KMS-11 (cell line): Measurements from ENCODE around the gene CD6.

Experiments
- H2AFZ ChIP-seq: fragments of 200-600 bp; sonication (generic); 2 replicates; pipeline ENCODE4 v1.6.1; 2016; ENCODE audit warnings: antibody characterized with exemption, mixed run types, low read depth
- H3K27ac ChIP-seq: fragments of 200-600 bp; sonication (generic); 2 replicates; pipeline ENCODE4 v1.6.1; 2016; ENCODE audit warnings: mild to moderate bottlenecking, mixed run types
- H3K27me3 ChIP-seq: fragments of 200-600 bp; sonication (generic); 2 replicates; pipeline ENCODE4 v1.6.1; 2017; ENCODE audit warnings: mild to moderate bottlenecking, low read depth, mixed run types, moderate library complexity; ENCODE audit not compliant: insufficient read depth
- H3K36me3 ChIP-seq: fragments of 200-600 bp; sonication (generic); 2 replicates; pipeline ENCODE4 v1.6.1; 2017; ENCODE audit warnings: mild to moderate bottlenecking, mixed run types; ENCODE audit not compliant: insufficient read depth
- H3K4me1 ChIP-seq: fragments of 200-600 bp; sonication (generic); 2 replicates; pipeline ENCODE4 v1.6.1; 2016; ENCODE audit warnings: mild to moderate bottlenecking, low read depth, mixed run types; ENCODE audit not compliant: poor library complexity, severe bottlenecking
- H3K4me2 ChIP-seq: fragments of 200-600 bp; sonication (generic); 2 replicates; pipeline ENCODE4 v1.7.0; 2016; ENCODE audit warnings: mild to moderate bottlenecking, mixed run types
- H3K4me3 ChIP-seq: fragments of 200-600 bp; sonication (generic); IDR thresholded peaks from 2 replicates; pipeline ENCODE4 v1.6.1; 2017; ENCODE audit warnings: low read depth, low read length, mixed read lengths; ENCODE audit not compliant: insufficient read depth
- H3K79me2 ChIP-seq: fragments of 200-600 bp; sonication (generic); 2 replicates; pipeline ENCODE4 v1.6.1; 2016; ENCODE audit warnings: low read depth, mixed run types; ENCODE audit not compliant: insufficient read depth
- H3K9ac ChIP-seq: fragments of 200-600 bp; sonication (generic); 2 replicates; pipeline ENCODE4 v1.6.1; 2016; ENCODE audit warnings: mild to moderate bottlenecking, mixed run types
- H4K20me1 ChIP-seq: fragments of 200-600 bp; sonication (generic); 2 replicates; pipeline ENCODE4 v1.6.1; 2016; ENCODE audit warnings: mild to moderate bottlenecking, mixed run types; ENCODE audit not compliant: insufficient read depth
- TF ChIP-seq, protein P1 (sequence below): fragments of 200-600 bp; sonication (generic); conservative IDR thresholded peaks from 2 replicates; pipeline ENCODE4 v1.6.1; 2017; ENCODE audit warnings: low read depth, mild to moderate bottlenecking, antibody characterized with exemption, low read length, moderate library complexity, mixed read lengths

The CD6 gene

DNA sequence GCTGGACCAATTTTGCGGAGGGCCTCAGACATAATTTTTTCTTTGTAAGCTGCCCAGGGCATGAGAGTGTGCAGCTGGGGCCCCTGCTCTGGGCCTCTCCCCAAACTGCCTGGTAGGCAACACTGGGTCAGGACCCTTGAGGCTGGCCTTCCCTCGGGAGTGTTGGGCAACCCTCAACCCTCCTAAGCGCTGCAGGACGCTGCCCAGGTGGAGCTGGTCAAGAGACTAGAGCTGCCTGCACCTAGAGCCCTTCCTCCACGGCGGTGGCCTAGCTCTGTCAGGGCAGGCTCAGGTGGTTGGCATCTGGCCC, 47.7 kb upstream of the CD6 start:
- Histone ChIP-seq H3K4me1 (peaks cover 26% of the 10 kb centered on the region), H4K20me1 (no peaks in the 10 kb centered on the region; the same call in 1 of the 2 replicates), H3K27me3 (peaks cover 10% of the 10 kb centered on the region), H3K4me2 (peak overlapping the region; percentile 64), H3K4me3 (no peak overlapping the region), H3K9ac (peak overlapping the region; percentile 31; the same call in 1 of the 2 replicates), H2AFZ (no peak overlapping the region), H3K27ac (no peak overlapping the region), H3K36me3 (no peaks in the 10 kb centered on the region; the same call in 1 of the 2 replicates), H3K79me2 (peaks cover 9% of the 10 kb centered on the region; the same call in 1 of the 2 replicates)
- TF ChIP-seq, protein P1, sequence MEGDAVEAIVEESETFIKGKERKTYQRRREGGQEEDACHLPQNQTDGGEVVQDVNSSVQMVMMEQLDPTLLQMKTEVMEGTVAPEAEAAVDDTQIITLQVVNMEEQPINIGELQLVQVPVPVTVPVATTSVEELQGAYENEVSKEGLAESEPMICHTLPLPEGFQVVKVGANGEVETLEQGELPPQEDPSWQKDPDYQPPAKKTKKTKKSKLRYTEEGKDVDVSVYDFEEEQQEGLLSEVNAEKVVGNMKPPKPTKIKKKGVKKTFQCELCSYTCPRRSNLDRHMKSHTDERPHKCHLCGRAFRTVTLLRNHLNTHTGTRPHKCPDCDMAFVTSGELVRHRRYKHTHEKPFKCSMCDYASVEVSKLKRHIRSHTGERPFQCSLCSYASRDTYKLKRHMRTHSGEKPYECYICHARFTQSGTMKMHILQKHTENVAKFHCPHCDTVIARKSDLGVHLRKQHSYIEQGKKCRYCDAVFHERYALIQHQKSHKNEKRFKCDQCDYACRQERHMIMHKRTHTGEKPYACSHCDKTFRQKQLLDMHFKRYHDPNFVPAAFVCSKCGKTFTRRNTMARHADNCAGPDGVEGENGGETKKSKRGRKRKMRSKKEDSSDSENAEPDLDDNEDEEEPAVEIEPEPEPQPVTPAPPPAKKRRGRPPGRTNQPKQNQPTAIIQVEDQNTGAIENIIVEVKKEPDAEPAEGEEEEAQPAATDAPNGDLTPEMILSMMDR = no peak

- H3K27me3 ChIP-seq = peaks cover 10% of the 10 kb centered on the region
- H3K4me1 ChIP-seq = peaks cover 21% of the 10 kb centered on the region
- H4K20me1 ChIP-seq = no peaks in the 10 kb centered on the region; the same call in 1 of the 2 replicates
- no peak within 1 kb of the TSS for H3K4me3 ChIP-seq
- H3K9ac ChIP-seq = peak within 1 kb of the TSS; percentile 31; the same call in 1 of the 2 replicates
- peak within 1 kb of the TSS; percentile 64 for H3K4me2 ChIP-seq
- H3K36me3 ChIP-seq = no peaks in the 10 kb centered on the region; the same call in 1 of the 2 replicates
- TF ChIP-seq, protein P1 = no peak
- H2AFZ ChIP-seq = peak within 1 kb of the TSS; percentile 59; the same call in 1 of the 2 replicates
- no peak within 1 kb of the TSS for H3K27ac ChIP-seq
- peaks cover 3% of the 10 kb centered on the region; the same call in 1 of the 2 replicates for H3K79me2 ChIP-seq
These were observed 47.2 kb upstream of the CD6 start, which contains the start of gene TMEM132A for GRCh38 chr11:60924110-60924905. TMEM132A (plus strand) TSS chr11:60924460; CDS start chr11:60924634, 174 bp downstream.

DNA sequence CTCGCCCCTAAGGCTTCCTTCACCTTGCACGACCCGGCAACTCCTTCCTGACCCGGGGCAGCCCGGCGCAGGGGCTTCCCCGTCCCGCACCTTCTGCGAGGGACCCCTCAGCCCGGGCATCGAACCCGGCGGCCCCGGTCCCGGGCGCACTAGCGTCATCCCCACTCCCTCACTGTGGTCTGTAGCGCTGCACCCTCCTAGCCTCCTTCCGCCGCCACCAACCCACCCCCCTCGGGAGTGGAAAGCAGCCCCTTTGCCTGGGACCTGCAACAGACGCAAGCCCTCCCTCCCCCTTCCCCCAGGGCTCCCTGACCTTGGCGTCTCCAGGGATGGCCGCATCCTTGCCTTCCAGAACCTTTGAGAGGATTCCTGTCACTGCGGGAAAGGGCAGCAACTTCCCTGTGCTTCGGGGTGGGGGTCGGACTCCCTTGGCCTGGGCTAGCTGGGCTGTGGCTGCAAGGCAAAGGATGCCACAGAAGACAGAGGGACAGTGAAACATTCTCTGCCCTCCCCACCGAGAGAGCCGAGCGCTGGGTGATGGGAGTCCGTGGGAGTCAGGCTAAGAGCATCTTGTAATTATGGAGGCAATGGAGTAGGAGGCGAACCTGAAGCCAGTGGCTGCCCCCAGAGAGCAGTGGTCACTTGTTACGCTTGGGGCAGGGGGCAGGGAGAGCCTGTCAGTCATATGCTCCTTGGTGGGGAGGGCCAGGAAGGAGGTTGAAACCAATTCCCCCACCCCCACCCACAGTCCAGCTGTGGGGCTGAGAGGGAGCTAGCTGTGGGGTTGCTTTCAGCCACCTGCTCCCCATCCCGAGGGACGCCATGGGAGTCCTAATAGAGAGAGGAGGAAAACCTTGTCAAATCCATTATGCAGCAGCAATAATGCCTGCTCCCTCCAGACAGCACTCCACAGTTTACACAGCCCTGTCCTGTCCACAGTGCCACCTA, 46.3 kb upstream of the CD6 start:
- H3K4me1 ChIP-seq = peaks cover 20% of the 10 kb centered on the region
- H2AFZ ChIP-seq = peak overlapping the region; percentile 59; the same call in 1 of the 2 replicates
- H3K4me2 ChIP-seq = peak overlapping the region; percentile 64
- TF ChIP-seq, protein P1 = no peak
- H3K79me2 ChIP-seq = no peaks in the 10 kb centered on the region
- H3K4me3 ChIP-seq = no peak overlapping the region
- no peaks in the 10 kb centered on the region; the same call in 1 of the 2 replicates for H3K36me3 ChIP-seq
- peaks cover 10% of the 10 kb centered on the region for H3K27me3 ChIP-seq
- H4K20me1 ChIP-seq = no peaks in the 10 kb centered on the region
- no peak overlapping the region for H3K27ac ChIP-seq
- no peak overlapping the region; the same call in 1 of the 2 replicates for H3K9ac ChIP-seq

DNA sequence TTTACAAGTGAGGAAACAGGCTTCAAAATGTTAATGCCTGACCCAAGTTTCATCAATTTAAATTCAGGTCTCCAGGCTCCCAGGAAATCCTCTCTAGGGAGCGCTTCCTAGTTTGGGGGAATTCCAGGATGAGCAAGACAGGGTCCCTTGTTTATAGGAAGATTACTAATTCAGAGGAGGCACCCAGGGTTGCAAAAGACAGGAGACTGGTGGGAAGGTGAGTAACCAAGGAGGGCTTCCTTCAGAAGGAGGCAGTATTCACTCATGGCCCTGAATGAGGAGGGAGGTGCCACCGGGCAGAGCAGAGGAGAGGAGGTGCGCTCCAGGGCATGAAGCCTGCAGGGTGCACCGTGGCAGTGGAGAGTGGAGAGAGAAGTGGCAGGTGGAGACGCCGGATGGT, 45.6 kb upstream of the CD6 start:
- H3K4me3 ChIP-seq = no peak overlapping the region
- peaks cover 10% of the 10 kb centered on the region for H3K27me3 ChIP-seq
- no peak overlapping the region for H3K9ac ChIP-seq
- H2AFZ ChIP-seq = no peak overlapping the region
- H3K36me3 ChIP-seq = no peaks in the 10 kb centered on the region; the same call in 1 of the 2 replicates
- no peaks in the 10 kb centered on the region for H4K20me1 ChIP-seq
- TF ChIP-seq, protein P1 = no peak
- no peak overlapping the region for H3K27ac ChIP-seq
- peaks cover 20% of the 10 kb centered on the region for H3K4me1 ChIP-seq
- peak overlapping the region; percentile 64; the same call in 1 of the 2 replicates for H3K4me2 ChIP-seq
- H3K79me2 ChIP-seq = no peaks in the 10 kb centered on the region
